ENCODE results near the gene ENGASE. TPM values are rescaled to one million over a fixed set of nuclear protein-coding genes. Genes with fewer than 3 reads are reported as not detected.

The ENGASE gene
- total and polyA plus RNA-seq, 2 experiments from 2014 or later: 9.0 to 27.1 TPM

GRCh38 chr17:79080349-79080748 lies 5.7 kb downstream of the ENGASE start (continued):
- TF ChIP-seq, protein P1, sequence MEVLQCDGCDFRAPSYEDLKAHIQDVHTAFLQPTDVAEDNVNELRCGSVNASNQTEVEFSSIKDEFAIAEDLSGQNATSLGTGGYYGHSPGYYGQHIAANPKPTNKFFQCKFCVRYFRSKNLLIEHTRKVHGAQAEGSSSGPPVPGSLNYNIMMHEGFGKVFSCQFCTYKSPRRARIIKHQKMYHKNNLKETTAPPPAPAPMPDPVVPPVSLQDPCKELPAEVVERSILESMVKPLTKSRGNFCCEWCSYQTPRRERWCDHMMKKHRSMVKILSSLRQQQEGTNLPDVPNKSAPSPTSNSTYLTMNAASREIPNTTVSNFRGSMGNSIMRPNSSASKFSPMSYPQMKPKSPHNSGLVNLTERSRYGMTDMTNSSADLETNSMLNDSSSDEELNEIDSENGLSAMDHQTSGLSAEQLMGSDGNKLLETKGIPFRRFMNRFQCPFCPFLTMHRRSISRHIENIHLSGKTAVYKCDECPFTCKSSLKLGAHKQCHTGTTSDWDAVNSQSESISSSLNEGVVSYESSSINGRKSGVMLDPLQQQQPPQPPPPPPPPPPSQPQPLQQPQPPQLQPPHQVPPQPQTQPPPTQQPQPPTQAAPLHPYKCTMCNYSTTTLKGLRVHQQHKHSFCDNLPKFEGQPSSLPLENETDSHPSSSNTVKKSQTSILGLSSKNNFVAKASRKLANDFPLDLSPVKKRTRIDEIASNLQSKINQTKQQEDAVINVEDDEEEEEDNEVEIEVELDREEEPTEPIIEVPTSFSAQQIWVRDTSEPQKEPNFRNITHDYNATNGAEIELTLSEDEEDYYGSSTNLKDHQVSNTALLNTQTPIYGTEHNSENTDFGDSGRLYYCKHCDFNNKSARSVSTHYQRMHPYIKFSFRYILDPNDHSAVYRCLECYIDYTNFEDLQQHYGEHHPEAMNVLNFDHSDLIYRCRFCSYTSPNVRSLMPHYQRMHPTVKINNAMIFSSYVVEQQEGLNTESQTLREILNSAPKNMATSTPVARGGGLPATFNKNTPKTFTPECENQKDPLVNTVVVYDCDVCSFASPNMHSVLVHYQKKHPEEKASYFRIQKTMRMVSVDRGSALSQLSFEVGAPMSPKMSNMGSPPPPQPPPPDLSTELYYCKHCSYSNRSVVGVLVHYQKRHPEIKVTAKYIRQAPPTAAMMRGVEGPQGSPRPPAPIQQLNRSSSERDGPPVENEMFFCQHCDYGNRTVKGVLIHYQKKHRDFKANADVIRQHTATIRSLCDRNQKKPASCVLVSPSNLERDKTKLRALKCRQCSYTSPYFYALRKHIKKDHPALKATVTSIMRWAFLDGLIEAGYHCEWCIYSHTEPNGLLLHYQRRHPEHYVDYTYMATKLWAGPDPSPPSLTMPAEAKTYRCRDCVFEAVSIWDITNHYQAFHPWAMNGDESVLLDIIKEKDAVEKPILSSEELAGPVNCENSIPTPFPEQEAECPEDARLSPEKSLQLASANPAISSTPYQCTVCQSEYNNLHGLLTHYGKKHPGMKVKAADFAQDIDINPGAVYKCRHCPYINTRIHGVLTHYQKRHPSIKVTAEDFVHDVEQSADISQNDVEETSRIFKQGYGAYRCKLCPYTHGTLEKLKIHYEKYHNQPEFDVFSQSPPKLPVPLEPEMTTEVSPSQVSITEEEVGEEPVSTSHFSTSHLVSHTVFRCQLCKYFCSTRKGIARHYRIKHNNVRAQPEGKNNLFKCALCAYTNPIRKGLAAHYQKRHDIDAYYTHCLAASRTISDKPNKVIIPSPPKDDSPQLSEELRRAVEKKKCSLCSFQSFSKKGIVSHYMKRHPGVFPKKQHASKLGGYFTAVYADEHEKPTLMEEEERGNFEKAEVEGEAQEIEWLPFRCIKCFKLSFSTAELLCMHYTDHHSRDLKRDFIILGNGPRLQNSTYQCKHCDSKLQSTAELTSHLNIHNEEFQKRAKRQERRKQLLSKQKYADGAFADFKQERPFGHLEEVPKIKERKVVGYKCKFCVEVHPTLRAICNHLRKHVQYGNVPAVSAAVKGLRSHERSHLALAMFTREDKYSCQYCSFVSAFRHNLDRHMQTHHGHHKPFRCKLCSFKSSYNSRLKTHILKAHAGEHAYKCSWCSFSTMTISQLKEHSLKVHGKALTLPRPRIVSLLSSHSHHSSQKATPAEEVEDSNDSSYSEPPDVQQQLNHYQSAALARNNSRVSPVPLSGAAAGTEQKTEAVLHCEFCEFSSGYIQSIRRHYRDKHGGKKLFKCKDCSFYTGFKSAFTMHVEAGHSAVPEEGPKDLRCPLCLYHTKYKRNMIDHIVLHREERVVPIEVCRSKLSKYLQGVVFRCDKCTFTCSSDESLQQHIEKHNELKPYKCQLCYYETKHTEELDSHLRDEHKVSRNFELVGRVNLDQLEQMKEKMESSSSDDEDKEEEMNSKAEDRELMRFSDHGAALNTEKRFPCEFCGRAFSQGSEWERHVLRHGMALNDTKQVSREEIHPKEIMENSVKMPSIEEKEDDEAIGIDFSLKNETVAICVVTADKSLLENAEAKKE (CRISPR knock-in tag; IDR thresholded peaks at IDR 0.05): no peak
- no peak for TF ChIP-seq ETS1 (IDR thresholded peaks at IDR 0.05)
- no peak for TF ChIP-seq EZH2phosphoT487 (IDR thresholded peaks at IDR 0.05; ENCODE audit: unreplicated experiment)
- TF ChIP-seq ZNF331 (CRISPR knock-in tag; IDR thresholded peaks at IDR 0.05; ENCODE audit: low read depth): no peak
- no peak for TF ChIP-seq EZH2 (IDR thresholded peaks at IDR 0.05; ENCODE audit: low read depth, unreplicated experiment)
- no peak for TF ChIP-seq STAT1 (IDR thresholded peaks at IDR 0.05; ENCODE audit: unreplicated experiment)

DNA sequence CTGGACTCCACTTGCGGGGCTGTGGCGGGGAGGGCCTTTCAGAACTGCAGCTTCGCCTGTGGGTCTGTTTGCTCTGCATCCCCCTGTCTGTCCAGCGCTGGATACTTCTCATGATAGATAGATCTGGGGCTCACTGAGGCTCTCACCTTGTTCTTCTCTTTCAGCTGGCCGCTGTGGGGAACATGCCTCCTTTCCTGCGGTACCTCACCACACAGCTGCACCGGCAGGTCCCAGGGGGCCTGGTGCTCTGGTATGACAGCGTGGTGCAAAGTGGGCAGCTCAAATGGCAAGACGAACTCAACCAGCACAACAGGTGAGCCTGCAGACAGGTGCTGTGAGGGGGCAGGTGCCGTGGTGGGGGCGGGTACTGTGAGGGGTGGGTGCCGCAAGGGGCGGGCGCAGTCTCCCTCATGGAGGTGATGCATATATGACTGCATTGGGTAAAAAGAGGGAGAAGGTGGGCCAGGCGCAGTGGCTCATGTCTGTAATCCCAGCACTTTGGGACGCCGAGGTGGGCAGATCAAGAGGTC lies 6.2 kb downstream of the ENGASE start:
- Mint-ChIP-seq H3K9me3 (peaks cover 4% of the 10 kb centered on the region; the same call in 1 of the 3 replicates), H3K4me1 (peaks cover 2% of the 10 kb centered on the region; the same call in 2 of the 3 replicates), H3K27me3 (ENCODE audit: insufficient read depth, low read depth, poor library complexity) (peaks cover 4% of the 10 kb centered on the region), H3K27ac (no peak overlapping the region), H3K36me3 (ENCODE audit: low read depth) (peaks cover 42% of the 10 kb centered on the region), H3K4me3 (no peak overlapping the region)
- H3K4me3 ChIP-seq: no peak overlapping the region
- H3K27me3 ChIP-seq (ENCODE audit: insufficient read depth): no peaks in the 10 kb centered on the region
- H3K4me2 ChIP-seq: no peak overlapping the region
- no peak overlapping the region for H2AFZ ChIP-seq
- no peak overlapping the region for H3K27ac ChIP-seq (ENCODE audit: low read depth)
- H3K36me3 ChIP-seq (ENCODE audit: insufficient read depth): peaks cover 3% of the 10 kb centered on the region; the same call in 1 of the 2 replicates
- H3K4me1 ChIP-seq (ENCODE audit: insufficient read depth): 0 out of 2 replicates have a peak, but pooled peaks cover 2% of the 10 kb centered on the region
- H3K9me2 ChIP-seq (ENCODE audit: insufficient read depth): no peaks in the 10 kb centered on the region
- ATAC-seq (no peak), DNase-seq (ENCODE audit: low spot score) (no peak)
- no peaks in the 10 kb centered on the region for H3F3A ChIP-seq (replicated peaks; ENCODE audit: low read depth)
- no peaks in the 10 kb centered on the region for H3K79me2 ChIP-seq (replicated peaks; ENCODE audit: insufficient read depth)
- peaks cover 9% of the 10 kb centered on the region; the same call in 1 of the 2 replicates for H4K20me1 ChIP-seq (replicated peaks; ENCODE audit: insufficient read depth)
- TF ChIP-seq, protein P1 (CRISPR knock-in tag; IDR thresholded peaks at IDR 0.05): no peak
- no peak for TF ChIP-seq JUNB (IDR thresholded peaks at IDR 0.05; ENCODE audit: unreplicated experiment)

All from GM23338 (cell line).